HK-2 (cell line): ENCODE results near the gene KCNG1.

Experiments used
- DNase-seq: peaks from one replicate; pipeline ENCODE4 v3.0.0-alpha.2; 2018; ENCODE audit not compliant: unreplicated experiment

Gene KCNG1

GRCh38 chr20:51036827-51037531 is 14.1 kb upstream of the KCNG1 start:
- no peak for DNase-seq

GRCh38 chr20:51036226-51036625 is 13.3 kb upstream of the KCNG1 start:
- DNase-seq: no peak

DNA sequence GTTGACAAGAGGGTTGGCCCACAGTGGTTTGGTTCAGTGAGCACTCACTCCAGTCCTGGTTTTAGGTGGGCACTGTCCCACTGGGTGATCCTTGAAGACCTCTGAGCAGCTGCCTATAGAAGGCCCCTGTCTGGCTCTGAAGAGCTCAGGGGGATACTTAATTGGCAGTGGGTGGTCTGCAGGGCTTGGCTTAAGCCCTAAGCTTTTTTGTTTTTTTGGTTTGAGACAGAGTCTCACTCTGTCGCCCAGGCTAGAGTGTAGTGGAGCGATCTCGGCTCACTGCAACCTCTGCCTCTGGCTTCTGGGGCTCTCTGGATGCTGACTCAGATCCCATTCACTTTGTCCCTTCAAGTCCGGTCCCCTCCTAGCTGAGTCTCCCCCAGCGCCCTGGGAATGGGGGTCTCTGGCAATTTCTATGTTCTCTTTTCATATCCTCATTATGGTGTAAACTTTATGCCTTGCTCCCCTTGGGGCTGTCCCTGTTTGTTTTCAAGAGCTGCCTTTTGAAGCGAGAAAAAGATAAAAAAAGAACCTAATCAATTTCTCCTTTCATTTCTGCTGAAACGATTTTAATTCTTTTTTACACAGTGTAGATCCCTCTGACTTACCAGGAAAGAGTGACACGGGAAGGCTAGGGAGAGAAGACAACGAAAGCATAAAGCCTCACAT is 12.2 kb upstream of the KCNG1 start:
- no peak for DNase-seq

- no peak for DNase-seq
Measured at GRCh38 chr20:51034476-51034875, 11.6 kb upstream of the KCNG1 start.

GRCh38 chr20:51029963-51030920 is 7.3 kb upstream of the KCNG1 start:
- DNase-seq: no peak

GRCh38 chr20:51029556-51029955 is 6.6 kb upstream of the KCNG1 start:
- DNase-seq: no peak

GRCh38 chr20:51028616-51029212 is 5.8 kb upstream of the KCNG1 start:
- DNase-seq: no peak

DNA sequence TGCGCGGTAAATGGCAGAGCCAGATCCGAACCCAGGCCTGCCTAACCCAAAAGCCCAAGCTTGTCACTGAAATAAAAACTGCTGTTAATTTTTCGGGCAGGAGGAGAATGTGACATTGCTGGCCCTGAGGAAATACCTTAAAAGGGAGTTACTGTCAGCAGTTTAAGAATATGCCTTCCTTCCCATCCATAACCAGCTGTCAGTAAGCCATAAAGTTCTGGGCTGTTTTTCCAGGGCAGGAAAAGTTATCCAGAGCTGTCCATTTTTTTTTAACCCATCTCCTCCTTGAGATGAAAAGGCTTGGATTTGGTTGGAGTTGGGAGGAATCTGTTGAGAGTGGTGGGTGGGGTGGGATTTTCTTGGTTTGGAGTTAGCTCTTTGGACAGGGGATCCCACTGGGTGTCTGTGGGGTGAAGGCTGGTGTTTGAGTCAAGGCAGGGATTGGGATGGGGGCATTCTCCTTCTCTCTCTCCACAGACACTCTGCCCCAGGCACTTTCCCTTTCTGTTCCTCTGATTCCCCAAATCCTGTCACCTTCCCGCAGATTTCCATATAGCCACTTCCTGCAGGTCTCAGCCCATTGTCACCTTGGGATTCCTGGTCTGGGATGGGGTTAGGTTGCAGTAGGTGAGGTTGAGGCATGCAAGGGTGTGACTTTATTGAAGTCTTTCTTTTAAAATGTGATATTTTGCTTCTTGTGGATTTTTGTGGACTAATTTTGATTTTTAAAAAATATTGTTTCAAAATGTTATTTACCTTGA is 4.3 kb upstream of the KCNG1 start:
- no peak for DNase-seq

- DNase-seq: no peak
Measured at GRCh38 chr20:51026269-51026668, 3.4 kb upstream of the KCNG1 start.

DNA sequence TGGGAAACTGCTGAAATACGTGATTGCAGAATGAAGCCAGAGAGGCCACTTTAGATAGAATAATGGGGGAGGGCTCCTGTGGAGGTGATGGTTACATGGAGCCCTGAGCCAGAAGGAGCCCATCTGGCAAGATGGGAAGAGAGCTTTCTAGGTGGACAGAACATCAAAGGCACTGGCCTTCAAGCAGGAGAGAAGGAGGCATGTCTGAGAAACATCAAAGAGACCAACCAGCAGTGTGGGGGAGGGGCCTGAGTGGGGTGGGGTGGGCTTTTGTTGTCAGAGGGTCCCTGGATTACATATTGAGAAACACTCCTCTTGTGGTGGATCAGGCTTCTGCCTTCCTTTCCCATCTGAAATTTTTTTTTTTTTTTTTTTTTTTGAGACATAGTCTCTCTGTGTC is 1.9 kb upstream of the KCNG1 start:
- no peak for DNase-seq

- DNase-seq: no peak
Measured at GRCh38 chr20:51023617-51024155, 779 bp upstream of the KCNG1 start.

DNA sequence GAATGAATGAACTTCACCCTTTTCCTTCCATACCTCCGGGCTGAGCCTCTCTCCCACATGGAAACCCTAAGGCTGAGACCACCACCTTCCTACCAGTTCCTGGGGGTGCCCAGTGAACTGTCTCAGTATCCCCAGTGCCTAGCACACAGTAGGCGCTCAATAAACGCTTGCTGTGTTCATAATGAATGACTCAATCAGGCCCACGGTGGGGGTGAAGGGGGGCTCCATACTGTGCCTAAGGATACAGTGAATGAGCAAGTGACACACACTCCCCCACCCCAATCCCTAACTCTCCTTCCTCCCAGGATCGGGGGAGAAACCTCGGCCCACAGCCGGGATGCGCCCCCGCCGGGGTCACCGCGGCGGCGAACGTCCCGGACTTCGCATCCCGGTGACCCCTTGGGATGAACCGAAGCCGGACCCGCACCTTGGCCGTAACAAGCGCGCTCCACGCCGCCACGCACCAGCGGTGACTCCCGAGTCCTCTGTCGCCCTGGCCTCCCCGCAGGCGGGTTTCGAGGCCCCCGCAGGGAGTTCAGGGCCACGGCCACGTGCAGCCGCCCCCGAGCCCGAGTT is 592 bp downstream of the KCNG1 start:
- no peak for DNase-seq

DNA sequence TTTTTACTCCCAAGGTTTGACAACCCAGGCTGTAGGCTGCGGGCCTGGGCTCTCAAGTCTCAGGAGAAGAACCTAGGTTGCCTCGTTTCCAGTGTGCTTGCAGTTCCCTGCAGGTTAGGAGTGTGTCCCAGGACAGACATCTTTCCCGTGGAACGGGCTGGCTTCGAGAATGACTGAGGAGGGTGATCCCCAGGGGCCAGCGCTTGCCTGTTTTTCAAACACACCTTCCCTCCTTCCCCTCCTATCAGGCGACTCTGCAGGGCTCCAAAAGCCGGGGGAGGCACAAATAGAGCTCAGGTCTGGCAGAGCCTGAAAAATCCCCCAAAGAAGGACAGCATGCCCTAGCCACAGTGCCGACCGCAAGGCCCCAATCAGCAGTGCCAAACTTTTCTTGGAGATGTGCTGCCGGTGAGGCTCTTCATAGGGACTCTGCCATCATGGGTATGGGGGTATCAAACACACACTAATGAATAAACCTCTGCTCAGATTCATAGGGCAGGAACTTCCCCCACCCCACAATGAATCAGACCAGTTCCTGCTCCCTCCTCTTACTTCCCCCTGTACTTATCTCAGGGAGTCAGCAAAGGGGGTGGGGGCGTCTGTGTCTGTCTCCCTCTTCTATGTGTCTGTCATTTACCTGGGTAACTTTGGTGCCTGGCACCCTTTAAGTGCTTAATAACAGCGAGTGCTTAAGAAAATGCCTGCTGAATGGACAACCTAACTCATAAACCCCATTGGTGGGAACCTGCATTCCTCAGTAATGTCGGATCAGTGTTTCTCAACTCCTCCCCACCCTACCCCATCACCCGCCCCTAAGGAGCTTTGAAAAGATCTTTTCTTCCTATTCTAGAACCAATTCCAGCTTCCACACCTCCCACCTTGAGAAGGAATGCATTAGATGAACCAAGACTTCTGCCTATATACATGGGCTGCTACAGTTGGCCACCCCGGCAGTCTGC is 1.6 kb downstream of the KCNG1 start:
- DNase-seq: no peak

- no peak for DNase-seq
Measured at GRCh38 chr20:51020657-51021056, 2.2 kb downstream of the KCNG1 start.

DNA sequence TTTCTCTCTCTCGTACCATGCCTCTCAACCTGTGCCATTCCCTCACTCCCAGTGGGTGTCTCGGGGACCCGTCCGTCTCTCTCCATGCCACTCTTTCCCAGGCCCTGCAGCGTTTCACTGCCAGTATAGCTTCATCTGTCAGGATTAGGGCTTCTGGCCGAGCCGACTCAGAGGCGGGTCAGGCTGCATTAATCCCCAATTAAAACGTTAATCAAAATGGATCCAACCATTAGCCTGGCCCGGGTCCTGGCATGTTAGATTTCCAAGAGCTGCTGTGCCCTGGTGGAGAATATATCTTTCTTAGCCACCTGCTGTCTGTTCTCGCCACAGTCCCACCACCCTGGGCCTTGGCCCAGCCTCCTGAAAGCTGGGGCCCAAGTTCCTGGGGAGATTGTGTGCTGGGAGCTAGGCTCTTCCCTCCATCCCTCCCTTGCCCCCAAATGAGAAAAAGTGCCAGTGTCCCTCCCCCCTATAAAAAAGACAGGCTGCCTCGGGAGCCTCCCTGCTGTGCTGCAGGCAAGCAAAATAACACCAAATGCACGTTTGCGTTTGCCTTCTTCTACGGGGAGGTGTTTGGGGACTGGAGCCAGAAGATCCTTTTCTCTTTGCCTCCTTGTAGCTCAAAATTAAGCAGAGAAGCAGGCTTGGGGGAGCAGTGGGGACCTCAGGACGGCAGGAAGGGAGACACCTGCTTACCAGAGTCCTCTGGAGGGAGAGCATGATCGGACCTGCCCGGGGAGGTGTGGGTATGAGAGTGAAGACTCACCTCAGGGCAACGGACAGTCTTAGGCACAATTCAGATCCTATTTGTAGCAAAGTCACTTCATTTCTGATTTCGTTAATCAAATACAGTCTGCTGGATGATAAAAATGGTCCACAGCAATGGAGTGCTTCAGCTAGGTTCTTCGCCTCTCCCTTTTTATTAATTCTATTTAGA is 3.0 kb downstream of the KCNG1 start:
- no peak for DNase-seq

- no peak for DNase-seq
Measured at GRCh38 chr20:51017251-51017650, 5.7 kb downstream of the KCNG1 start.

- no peak for DNase-seq
Measured at GRCh38 chr20:51016521-51016920, 6.4 kb downstream of the KCNG1 start.
